HCEC 1CT (cell line): ENCODE results near the gene PSMG2.

Experiments used
- DNase-seq: peaks from one replicate; pipeline ENCODE4 v3.0.0-alpha.2; 2017

Gene PSMG2, protein sequence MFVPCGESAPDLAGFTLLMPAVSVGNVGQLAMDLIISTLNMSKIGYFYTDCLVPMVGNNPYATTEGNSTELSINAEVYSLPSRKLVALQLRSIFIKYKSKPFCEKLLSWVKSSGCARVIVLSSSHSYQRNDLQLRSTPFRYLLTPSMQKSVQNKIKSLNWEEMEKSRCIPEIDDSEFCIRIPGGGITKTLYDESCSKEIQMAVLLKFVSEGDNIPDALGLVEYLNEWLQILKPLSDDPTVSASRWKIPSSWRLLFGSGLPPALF

DNA sequence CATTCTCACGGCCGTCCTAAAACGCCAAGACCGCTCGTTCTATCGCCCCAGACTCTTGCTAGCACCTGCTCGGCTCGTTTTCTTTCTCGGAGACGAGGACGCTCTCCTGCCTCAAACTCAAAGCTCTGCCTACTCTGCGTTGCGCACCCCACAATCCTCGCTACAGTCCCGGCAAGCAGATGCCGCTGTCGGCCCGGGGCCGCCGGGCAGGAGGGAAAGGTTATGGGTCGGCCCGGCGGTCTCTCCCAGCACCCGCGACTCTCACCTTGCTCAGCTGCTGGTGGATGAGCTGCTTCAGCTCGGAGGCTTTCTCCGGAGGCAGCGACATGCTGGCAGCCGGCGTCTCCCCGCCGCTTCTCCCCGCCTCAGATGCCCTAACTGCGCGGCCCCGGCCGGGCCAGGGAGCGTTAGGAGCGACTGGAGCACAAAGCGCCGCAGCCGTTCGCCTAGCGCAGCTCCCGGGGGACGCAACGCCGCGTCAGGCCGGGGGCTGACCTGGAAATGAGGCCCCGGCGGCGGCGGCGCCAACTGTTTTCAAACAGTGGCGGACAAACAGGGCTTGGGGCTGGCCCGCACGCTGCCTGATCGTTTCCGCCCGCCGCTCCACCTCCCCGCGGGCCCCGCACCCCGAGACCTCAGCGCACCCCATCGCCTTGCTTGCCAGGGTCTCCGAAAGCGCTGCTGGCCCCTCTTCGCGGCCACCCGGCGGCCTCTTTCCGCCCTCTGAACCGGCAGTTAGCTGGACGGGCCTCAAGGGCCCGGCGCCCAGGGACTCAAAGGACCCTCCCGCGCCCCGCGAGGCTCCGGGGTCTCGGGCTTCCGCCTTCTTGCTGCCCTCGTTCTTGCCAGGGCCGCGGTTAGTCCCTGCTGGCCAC, at the start of gene PSMG2, which contains the start of gene CEP76:
Gene PSMG2 (plus strand): TSS at position 822 of the 875 bp plus-strand sequence. CDS start 66 bp downstream, outside the sequence.
Gene CEP76 (minus strand): TSS at position 503 of the 875 bp plus-strand sequence. CDS start 175 bp downstream, at position 328.
- peak; percentile 86 for DNase-seq

DNA sequence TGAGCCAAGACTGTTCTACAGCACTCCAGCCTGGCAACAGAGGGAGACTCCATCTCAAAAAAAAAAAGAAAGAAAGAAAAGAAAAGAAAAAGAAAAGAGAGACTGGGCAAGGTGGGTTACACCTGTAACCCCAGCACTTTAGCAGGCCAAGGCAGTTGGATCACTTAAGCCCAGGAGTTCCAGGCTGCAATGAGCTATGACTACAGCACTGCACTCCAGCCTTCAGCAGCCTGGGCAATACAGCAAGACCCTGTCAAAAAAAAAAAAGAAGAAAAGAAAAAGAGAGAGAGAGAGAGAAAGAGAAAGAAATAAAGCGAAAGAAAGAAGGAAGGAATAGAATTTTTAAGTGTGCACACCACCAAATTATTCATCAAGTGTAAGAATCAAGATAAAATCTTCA, 47.9 kb upstream of the PSMG2 start:
- DNase-seq: no peak

DNA sequence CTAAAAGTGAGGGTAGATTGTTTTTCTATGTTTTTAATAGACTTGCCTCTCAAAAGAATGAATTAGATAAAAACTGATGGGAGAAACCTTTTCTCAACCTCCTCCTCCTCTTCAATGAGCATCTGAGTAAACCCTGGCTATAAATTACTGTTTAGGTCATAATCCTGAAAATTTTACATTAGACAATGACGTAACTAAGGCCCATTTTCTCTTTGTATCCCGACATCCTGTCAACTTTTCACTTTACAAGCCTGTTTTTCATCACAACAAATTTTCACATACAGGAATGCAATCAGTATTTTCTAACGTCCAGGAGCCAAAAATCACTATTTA, 46.3 kb upstream of the PSMG2 start:
- DNase-seq: peak; percentile 42

DNA sequence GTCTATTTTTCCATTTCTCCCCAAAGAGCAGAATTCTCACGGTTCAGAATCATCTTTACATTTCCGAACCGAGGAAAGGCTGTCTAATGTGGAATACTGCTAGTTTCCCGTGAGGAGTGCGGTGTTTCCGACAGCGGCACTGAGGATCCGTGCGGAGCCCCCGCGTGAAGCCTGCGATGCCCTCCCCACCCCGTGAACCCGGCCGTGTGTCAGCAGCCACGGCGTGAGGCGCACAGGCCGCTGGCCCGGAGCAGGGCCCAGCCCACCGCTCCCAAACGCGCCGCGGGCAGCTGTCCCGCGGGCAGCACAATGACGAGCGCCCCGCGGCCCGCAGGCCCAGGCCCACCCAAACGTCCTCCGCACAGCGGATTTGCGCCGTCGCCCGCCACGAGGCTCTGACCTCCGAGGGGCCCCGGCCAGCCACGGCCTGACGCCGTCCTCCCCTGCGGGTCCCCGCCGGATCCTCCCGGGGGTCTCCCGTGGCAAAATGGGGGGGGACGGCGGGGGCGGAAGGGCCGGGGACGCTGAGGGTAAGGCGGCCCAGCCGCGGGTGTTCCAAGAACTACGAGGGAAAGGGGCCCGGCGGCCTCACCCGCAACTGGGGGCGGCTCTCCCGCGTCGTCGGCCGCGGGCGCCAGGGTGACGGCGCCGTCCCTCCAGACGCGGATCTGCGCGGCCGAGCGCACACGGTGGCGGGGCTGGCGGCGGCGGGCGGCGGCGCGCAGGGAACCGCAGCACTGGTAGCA, 45.7 kb upstream of the PSMG2 start:
- peak; percentile 46 for DNase-seq

DNA sequence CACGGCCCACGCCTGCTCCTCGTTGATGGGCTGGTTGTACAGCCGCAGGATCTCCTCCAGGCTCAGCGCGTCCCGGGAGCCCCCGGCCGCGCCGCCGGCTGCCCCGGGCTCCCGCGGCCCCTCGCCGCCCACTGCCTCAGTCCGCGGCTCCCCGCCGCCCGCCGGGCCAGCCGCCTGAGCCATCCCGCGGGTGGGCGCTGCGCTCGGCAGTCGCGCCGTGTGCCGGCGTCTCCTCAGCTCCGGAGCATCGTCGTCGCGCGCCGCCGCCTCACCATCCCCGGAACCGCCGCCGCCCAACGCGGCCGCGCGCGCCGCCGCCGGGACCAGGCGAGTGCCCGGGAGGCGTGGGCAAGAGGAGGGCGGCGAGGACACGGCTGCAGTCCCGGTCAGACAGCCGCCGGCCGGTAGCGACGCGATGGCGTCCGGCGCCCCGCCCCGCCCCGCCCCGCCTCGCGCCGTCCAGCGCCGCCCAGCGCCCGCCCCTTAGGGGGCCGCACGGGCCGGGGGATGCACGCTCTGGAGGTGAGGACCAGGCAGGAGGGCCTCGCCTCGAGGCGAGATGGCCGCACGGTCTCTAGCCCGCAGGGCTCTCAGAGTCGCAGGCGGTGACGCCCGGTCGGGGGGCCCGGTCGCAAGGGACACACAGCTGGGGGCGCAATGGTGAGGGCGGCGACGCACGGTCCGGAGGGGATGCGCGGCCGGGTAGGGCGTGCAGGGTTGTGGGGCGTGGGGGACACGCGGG, 45.0 kb upstream of the PSMG2 start, which contains the start of gene SPIRE1:
Gene SPIRE1 (minus strand): TSS at position 424 of the 742 bp plus-strand sequence. CDS start 241 bp downstream, at position 183.
- peak; percentile 70 for DNase-seq

DNA sequence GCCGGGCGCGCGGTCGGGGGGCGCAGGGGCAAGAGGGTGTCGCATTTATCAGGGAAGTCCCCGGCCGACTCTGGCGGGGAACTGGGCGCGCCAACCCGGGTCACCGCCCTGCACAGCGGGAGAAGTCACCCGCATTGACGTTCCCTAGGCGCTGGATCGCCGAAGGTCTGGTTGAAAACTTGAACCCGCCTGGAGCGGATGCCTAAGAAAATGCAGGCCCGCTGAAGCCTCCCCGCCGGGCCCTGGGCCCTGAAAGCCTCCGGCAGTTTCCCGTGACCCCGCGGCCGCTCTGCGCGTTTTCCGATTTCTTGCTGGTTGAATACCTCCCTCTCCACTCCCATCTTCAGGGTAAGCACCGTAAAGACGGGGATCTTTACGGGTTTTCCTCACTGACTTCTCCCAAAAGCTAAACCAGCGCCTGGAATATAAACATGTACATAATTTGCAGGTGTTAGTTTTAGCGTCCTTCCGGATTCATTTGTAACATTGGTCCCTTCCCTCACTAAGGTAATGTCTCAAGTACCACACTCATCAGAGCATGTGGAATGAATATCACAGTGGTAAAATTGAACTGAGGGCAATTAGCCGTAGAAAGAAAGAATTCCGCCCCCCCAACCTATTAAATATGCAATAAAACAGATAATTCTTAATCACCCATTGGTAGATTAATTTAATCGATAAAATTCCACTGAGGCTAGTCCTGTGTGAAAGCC, 44.3 kb upstream of the PSMG2 start:
- DNase-seq: peak; percentile 25

DNA sequence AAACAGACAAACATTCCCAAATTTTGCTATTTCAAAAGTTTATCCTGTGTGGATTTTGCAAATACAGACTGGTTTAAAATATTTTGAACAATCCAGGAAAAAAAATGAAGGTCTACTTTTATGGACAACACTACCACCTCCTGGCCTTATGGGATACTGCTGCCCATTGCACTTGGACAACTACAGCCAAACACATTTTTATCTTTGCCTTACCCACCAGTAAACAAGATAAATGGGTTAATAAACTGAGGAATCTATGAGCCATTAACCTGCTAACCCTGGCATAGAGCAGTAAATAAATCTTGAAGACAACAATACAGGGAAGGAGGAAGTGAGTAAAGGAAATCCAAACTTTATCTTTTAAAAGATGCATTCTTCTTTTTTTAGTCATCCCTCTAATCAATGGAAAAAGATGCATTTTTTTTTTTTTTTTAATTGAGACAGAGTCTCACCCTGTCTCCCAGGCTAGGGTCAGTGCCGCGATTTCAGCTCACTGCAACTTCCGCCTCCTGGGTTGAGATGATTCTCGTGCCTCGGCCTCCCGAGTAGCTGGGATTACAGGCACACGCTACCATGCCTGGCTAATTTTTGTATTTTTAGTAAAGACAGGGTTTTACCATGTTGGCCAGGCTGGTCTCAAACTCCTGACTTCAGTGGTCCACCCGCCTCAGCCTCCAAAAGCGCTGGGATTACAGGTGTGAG, 42.8 kb upstream of the PSMG2 start:
- DNase-seq: peak; percentile 72

DNA sequence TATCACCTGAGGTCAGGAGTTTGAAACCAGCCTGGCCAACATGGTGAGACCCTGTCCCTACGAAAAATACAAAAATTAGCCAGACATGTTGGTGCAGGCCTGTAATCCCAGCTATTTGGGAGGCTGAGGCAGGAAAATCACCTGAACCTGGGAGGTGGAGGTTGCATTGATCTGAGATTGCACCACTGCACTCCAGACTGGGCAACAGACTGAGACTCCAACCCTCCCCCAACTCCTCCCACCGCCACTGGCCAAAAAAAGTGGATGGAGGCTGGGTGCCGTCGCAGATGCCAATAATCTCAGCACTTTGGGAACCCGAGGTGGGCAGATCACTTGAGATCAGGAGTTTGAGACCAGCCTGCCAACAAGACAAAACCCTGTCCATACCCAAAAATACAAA, 34.8 kb upstream of the PSMG2 start:
- DNase-seq: no peak

DNA sequence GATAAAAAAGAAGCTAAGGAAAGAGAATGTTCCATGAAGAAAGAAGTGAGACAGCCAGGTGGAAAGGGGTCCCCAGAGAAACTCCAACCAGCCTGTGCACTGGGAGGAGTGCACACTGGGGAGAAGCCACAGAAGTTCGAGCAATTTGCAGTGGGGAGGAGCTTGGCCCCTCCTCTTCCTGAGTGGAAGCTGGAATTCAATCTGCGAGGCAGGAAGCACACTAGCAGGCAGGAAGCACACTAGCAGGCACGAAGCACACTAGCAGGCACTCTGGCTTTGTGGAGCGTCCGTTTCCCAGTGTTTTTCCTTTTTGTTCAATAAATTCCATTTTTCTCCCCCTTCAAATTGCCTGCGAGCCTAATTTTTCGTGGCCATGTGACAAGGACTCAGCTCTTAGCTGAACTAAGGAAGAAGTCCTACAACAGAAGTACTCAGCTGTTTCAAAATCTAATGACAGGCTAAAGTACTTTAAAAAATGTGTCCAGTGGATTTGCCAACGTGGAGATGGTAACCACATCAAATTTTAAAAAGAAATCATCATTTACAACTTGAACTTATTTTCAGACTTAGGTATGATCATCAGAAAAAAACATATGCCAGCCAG, 23.6 kb upstream of the PSMG2 start:
- peak; percentile 66 for DNase-seq

DNA sequence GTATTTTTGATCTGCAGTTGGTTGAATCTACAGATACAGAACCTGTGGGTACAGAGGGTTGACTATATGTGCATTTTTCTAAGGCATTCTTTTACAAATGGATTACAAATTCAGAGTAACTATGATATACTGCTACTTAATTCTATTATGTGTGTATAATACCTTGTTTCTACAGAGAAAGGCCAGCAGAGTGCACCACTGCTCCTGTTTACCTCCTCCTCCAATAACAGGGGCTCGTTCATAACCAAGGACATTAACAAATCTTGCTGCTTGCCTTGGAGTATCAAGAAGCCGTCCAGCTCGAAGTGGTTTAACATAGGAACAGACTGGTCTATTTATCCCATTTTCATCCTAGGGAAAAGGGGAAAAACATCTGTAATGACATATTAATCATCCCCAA, 16.7 kb upstream of the PSMG2 start:
- peak; percentile 33 for DNase-seq

DNA sequence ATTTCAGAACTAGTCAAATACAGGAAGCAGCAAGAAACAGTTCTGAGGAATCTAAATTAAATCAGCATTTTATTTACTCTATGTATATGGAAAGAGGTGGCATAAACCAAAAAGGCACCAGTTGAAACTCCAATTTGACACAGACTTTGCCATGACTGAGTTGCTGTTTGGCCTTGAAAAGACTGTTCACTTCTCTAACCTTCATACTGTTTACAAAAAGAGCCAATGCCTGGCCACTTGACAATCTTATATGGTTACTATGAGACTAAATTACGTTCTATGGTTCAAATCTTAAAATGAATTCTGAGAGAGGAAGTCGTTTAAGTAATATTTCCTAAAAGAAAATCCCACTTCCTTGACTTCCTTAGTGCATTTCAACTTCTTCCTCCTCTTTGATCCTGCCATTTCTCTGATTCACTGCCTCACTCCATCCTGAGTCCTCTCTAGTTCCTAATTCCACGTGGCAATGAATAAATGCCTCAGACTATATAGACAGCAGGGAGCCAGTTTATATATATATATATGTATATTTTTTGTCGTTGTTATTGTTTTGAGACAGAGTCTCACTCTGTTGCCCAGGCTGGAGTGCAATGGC, 13.5 kb upstream of the PSMG2 start:
- DNase-seq: no peak

DNA sequence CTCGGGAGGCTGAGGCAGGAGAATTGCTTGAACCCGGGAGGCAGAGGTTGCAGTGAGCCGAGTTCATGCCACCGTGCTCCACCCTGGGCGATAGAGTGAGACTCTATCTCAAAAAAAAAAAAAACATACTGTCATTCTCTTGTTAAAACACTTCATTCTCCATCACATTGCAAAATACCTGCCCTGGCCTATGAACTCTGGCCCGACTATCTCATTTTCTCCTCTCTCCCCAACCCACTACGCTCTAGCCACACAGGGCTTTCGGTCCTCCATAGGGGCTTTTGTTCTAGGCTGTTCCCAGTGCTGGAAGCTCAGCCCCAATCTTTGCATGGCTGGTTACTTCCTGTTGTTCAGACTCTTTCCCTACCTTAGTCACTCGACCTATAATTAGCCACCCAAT, 10.6 kb upstream of the PSMG2 start:
- no peak for DNase-seq

DNA sequence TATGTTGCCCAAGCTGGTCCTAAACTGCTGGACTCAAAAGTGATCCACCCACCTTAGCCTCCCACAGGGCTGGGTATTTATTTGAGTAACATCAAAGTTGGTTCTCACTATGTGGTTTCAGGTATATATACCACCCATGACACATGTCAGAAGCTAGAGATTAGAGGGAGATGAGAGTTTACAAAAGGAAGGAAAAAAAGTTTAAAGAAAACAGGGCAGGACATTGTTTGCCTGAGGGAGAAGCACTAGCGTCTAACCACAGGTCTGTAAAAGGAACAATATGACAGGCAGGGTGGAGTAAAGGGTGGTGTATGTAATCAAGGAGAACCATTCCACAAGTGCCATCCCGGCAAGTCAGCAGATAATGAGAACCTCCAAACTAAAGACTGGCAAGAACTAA, 8.8 kb upstream of the PSMG2 start:
- DNase-seq: no peak

DNA sequence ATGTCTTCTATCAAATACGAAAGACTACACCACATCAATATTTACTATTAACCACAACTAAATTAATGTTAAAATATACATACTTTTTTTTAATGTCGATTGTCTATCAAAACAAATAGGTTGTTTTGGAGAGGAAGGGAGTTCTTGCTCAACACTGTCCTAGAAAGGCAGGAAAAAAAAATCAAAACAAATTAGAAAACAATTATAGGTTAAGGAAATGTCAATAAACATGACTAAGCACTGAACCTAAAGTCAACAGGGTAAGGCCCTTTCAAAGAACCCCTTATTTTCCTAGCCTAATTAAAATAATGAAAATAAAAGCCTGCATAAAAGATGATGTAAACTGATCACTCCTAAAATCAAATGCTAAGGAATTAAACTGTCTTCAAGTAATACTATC, 3.1 kb upstream of the PSMG2 start:
- DNase-seq: no peak

DNA sequence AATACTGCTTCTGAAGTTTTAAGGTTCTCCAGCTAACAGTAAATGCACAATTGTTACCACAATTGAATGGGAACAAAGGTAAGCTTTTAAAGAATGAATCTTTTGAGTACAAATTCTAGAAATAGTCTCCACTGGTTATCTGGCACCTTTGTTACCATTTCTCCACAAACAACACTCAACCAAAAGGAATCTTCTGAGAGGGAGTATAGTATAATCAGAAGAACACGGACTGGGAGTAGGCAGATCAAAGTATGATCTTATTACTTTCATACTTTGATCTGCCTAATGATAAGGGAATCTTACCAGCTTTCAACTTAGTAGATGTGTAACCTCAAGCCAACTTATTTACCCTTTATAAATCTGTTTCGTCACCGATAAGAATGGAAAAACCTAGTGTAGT, 1.7 kb upstream of the PSMG2 start:
- DNase-seq: no peak

DNA sequence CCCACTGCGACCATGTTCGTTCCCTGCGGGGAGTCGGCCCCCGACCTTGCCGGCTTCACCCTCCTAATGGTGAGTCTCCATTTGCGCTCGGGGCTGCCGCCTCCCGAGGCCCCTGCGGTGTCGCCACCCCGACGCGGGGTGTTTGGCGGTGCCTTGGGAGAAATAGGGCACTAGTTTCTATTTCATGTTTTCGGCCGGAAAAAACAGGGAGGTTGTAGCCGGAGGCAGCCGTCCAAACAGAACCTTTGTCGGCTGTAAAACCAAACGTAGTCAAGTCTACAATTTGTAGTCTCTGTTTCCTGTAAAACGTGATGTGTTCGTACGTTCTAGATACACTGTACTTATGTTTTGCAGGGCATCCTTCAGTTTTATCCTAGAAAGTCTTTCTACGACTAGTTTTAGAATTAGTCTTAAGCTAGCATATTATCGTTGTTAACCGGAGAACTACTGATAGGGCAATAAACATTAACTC, 290 bp downstream of the PSMG2 start:
- DNase-seq: no peak

DNA sequence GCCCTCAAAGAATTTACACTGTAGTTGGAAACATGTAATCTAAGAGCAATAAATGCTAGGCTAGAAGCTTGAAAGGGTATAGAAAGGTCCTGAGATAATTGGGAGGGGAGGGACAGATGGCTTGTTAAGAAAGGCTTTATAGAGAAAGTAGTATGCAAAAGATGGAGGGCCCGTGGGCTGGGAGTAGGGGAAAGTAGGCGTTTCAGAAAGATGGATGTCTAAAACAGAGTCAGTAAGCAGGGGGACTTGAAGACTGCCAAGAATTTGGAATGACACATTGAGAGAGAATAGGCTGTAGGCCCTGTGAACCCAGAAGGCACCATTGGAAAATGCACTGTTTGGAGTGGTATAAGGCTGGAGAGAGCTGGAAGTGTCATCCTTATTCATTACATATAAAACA, 822 bp downstream of the PSMG2 start:
- DNase-seq: peak; percentile 28

DNA sequence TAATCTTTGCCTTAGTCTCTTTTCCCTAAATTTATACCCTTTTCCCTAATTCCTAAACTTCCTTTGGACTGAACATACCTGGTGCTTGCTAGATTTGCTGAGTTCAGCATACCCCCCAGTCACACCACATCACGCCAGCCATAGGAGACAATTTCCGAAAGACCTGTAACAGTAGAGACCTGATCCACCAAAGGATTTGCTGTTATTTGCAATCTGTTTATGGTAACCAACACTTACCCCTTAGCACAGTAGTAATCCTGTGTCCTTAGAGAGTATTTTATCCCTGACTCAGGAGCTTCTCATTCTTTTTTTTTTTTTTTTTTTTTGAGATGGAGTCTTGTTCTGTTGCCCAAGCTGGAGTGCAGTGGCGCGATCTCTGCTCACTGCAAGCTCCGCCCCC, 8.6 kb downstream of the PSMG2 start:
- no peak for DNase-seq

DNA sequence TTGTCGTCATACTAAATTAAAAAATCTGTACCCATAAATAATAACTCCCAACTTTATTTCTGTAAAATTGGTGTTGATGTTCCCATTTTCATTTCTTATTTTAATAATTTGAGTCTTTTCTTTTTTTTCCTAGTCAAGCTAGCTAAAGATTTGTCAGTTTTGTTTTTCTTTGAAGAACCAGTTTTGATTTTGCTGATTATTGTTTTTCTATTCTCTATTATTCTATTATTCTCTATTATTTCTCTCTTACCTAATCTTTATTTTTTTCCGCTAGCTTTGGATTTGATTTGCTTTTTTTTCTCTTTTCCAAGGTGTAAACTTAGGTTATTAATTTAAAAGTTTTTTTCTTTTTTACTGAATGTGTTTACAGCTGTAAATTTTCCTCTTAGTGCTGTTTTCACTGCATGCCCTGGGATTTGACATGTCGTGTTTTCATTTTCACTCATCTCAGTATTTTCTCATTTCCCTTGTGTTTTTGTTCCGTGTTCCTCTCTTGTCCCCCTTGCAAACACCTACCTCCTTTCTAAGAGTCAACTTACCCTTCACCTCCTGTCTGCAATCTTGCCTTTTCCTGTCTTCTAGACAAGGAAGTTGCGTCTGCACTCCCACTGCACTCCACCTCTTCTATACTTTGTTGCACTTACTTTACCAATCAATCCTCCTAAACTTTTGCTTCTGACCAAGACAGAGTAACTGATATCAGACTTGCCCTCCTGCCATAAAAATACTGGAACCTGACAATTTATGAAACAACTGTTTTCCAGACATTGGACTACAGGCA, 18.8 kb downstream of the PSMG2 start:
- DNase-seq: no peak

DNA sequence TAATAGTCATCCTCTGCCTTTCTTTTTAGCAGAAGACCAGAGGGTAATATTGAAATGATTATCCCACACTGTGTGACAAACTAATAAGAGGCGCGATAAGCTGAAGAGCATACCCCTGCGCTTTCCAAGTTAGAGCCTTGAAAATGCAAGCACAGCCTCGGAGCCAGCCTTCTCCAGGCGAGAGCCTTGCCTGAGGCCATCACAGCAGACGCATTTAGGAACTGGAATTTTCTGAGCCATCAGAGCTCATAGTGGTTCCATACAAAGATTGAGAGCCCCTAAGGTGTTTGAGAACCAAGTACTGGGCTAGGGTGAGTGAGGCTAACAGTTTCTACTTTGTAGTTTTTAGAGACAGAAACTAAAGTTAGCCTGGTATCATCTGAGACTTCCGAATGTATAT, 19.9 kb downstream of the PSMG2 start:
- no peak for DNase-seq
